Transverse colon (tissue), 4 donors: ENCODE measurements around the gene IMPDH1. TPM values are rescaled to one million over a fixed set of nuclear protein-coding genes. Genes with fewer than 3 reads are reported as not detected.
A peak's percentile ranks its signal among the peaks of the same experiment; 100 is the strongest.

Experiments used
- DNase-seq: peaks from one replicate; pipeline ENCODE4 v3.0.0-alpha.2; 2019
- H3K27ac ChIP-seq, 4 donors: fragments of 200-600 bp; sonication (generic); 2 replicates each; pipeline ENCODE4 v1.5.1; 2016 to 2018; ENCODE audit warnings: inconsistent platforms in 4 of 4
- H3K27me3 ChIP-seq: fragments of 200-600 bp; sonication (generic); 2 replicates; pipeline ENCODE4 v1.5.1; 2017; ENCODE audit warnings: inconsistent platforms
- H3K36me3 ChIP-seq, 4 donors: fragments of 200-600 bp; sonication (generic); 2 replicates each; pipeline ENCODE4 v1.5.1; 2017 to 2019; ENCODE audit warnings: inconsistent platforms in 4 of 4
- H3K4me1 ChIP-seq, 4 donors: fragments of 200-600 bp; sonication (generic); 2 replicates each; pipeline ENCODE4 v1.5.1; 2017 to 2020; ENCODE audit warnings: inconsistent platforms in 4 of 4
- H3K4me3 ChIP-seq, 4 donors: fragments of 200-600 bp; sonication (generic); 1 replicate in 1 of 4; 2 replicates in 3 of 4; pipeline versions ENCODE4 v1.5.1 to v1.6.1; 2017 to 2019; ENCODE audit warnings: inconsistent platforms in 4 of 4
- H3K9me3 ChIP-seq, 2 donors: fragments of 200-600 bp; sonication (generic); 2 replicates each; pipeline ENCODE4 v1.5.1; 2017 to 2019; ENCODE audit warnings: inconsistent platforms in 2 of 2
- CTCF ChIP-seq, 5 experiments: fragments of 200-600 bp in 3 of 5; fragments of 450-650 bp in 2 of 5; sonication (generic) in 3 of 5; IDR thresholded peaks; 1 replicate in 2 of 5; 2 replicates in 3 of 5; pipeline ENCODE4 v1.5.1; 2016 to 2017; ENCODE audit warnings: antibody characterized with exemption in 5 of 5, inconsistent platforms in 3 of 5, mild to moderate bottlenecking in 2 of 5, moderate library complexity in 1 of 5
- EP300 ChIP-seq: sonication (generic); formaldehyde crosslinking; IDR thresholded peaks from one replicate; pipeline ENCODE4 v1.6.1; 2017; ENCODE audit warnings: antibody characterized with exemption, low read depth
- POLR2A ChIP-seq: fragments of 450-650 bp; IDR thresholded peaks from one replicate; pipeline ENCODE4 v1.6.1; 2016; ENCODE audit warnings: antibody characterized with exemption, mild to moderate bottlenecking, moderate library complexity
- POLR2AphosphoS5 ChIP-seq, 3 donors: sonication (generic); formaldehyde crosslinking; IDR thresholded peaks; one replicate each; pipeline ENCODE4 v1.6.1; 2016; ENCODE audit warnings: antibody characterized with exemption in 3 of 3
- WGBS, 2 donors: methylation state at CpG; one replicate each; pipeline ENCODE4 v1.1.5; 2018; ENCODE audit warnings: low coverage in 1 of 2; 5-methylcytosine and 5-hydroxymethylcytosine counted together
- in situ Hi-C, 4 donors: fragments of 200-750 bp; cut with MboI; loops; one replicate each; pipeline versions ENCODE4 v1.15.0 to v1.15.1; 2017; ENCODE audit warnings: low sequenced_read_pairs in 3 of 4, low pct_ligation_motif_present in 1 of 4, low pct_unique_long_range_greater_than_20kb in 1 of 4
- intact Hi-C: fragments of 100-400 bp; cut with DNase I; formaldehyde crosslinking; loops from one replicate; pipeline ENCODE4 v1.15.1; 2023; ENCODE audit warnings: low total_unique reads
- total RNA-seq, 4 donors: library from RNA; depleted of rRNA; stranded (reverse); fragments of >200 nt; gene quantifications; one replicate each; pipeline ENCODE4 v1.1.0, GENCODE V29; 2016

Gene IMPDH1
- total RNA-seq, 4 donors from 2014 or later, result 21.4 to 189 (median 44.2) TPM

DNA sequence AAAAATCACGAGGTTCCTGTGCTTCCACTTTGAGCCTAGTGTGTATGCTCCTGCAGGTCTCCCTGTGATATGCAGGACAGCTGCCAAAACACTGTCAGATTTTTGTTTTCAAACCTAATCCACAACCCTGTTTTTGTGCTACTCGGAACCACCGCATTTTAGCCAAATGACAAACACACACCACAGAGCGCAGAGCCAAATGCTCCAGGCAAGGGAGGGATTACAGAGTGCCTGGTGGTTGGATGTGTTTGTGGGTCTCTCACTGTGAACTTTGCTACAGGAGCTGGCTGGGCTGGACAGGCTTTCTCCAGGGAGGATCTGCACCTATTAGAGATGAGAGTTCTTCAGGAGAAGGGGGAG is 60.3 kb downstream of the IMPDH1 start:
- TF ChIP-seq POLR2A, result no peak
- TF ChIP-seq CTCF (IDR thresholded peaks at IDR 0.05), result no peak
- no peak for TF ChIP-seq EP300
- no peak for TF ChIP-seq POLR2AphosphoS5 (IDR thresholded peaks at IDR 0.05)
- in situ Hi-C loops, result no loop called here
- H3K4me3 ChIP-seq, result no peak overlapping the region
- DNase-seq, result no peak
- no peaks in the 10 kb centered on the region for H3K9me3 ChIP-seq
- H3K27me3 ChIP-seq, result peaks cover 51% of the 10 kb centered on the region
- H3K27ac ChIP-seq, result no peak overlapping the region
- peaks cover 0 to 10% (median 9%) of the 10 kb centered on the region in 4 donors for H3K4me1 ChIP-seq
- intact Hi-C loops, result no loop called here
- WGBS, 2 donors, result 42 to 52% methylated on average over 3 to 4 of the region's 4 CpGs
- no peaks in the 10 kb centered on the region for H3K36me3 ChIP-seq

GRCh38 chr7:128347647-128348097 is 62.1 kb downstream of the IMPDH1 start:
- intact Hi-C loops (loop anchor here (2.0 kb wide), 1 partner anchor 41 kb away; no protein-coding TSS in a partner anchor), in situ Hi-C loops (no loop called here)
- peaks cover under 1 to 19% (median 16%) of the 10 kb centered on the region in 4 donors for H3K4me1 ChIP-seq
- H3K4me3 ChIP-seq, result no peak overlapping the region
- H3K9me3 ChIP-seq, result no peaks in the 10 kb centered on the region
- 0% methylated on average over 2 of the region's 2 CpGs for WGBS, 2 donors
- TF ChIP-seq POLR2AphosphoS5 (IDR thresholded peaks at IDR 0.05) (no peak), EP300 (no peak), POLR2A (no peak), CTCF (IDR thresholded peaks at IDR 0.05) (peak; percentile 38 to 54 (median 47))
- DNase-seq, result peak; percentile 46
- H3K27ac ChIP-seq, result no peak overlapping the region
- no peaks in the 10 kb centered on the region for H3K36me3 ChIP-seq
- peaks cover 34% of the 10 kb centered on the region for H3K27me3 ChIP-seq

DNA sequence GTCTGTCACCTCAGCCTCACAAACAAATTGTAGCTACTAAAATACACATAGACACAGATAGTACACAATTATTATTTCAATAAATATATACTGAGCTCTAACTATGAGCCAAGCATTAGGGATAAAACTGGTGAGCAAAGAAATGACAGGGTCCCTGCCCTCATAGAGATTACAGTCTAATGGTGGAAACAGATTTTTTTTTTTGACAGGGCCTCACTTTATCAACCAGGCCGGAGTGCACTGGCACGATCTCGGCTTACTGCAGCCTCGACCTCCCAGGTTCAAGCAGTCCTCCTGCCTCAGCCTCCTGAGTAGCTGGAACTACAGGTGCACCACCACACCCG is 65.4 kb downstream of the IMPDH1 start:
- H3K4me1 ChIP-seq, result peaks cover 13 to 21% (median 17%) of the 10 kb centered on the region in 4 donors
- DNase-seq, result no peak
- intact Hi-C loops, result no loop called here
- no peak for TF ChIP-seq POLR2AphosphoS5 (IDR thresholded peaks at IDR 0.05)
- no peak for TF ChIP-seq POLR2A
- no peak for TF ChIP-seq CTCF (IDR thresholded peaks at IDR 0.05)
- no peak for TF ChIP-seq EP300
- H3K9me3 ChIP-seq, result no peaks in the 10 kb centered on the region
- in situ Hi-C loops, result no loop called here
- H3K4me3 ChIP-seq, result no peak overlapping the region
- peaks cover 0 to 2% (median under 1%) of the 10 kb centered on the region in 4 donors for H3K36me3 ChIP-seq
- 80 to 91% methylated on average over 1 to 5 of the region's 5 CpGs for WGBS, 2 donors
- no peak overlapping the region for H3K27ac ChIP-seq
- peaks cover 2% of the 10 kb centered on the region for H3K27me3 ChIP-seq

GRCh38 chr7:128343554-128344430 is 66.0 kb downstream of the IMPDH1 start, which contains the start of gene RBM28:
TSS of gene RBM28 (minus strand) at chr7:128343908. CDS start at chr7:128343793, 115 bp downstream.
- 12 to 47% methylated on average over 13 to 49 of the region's 49 CpGs for WGBS, 2 donors
- peak; percentile 87 for DNase-seq
- H3K4me3 ChIP-seq, result peak within 1 kb of the TSS; percentile 55 to 88 (median 67)
- H3K36me3 ChIP-seq, result peaks cover 0 to 8% (median 3%) of the 10 kb centered on the region in 4 donors
- intact Hi-C loops, result no loop called here
- H3K27ac ChIP-seq, result peak within 1 kb of the TSS; percentile 81 to 88 (median 87)
- peak; percentile 69 to 85 (median 82) for TF ChIP-seq POLR2AphosphoS5 (IDR thresholded peaks at IDR 0.05)
- no peak for TF ChIP-seq EP300
- no peak for TF ChIP-seq CTCF (IDR thresholded peaks at IDR 0.05)
- peak; percentile 63 for TF ChIP-seq POLR2A
- in situ Hi-C loops, result no loop called here
- no peaks in the 10 kb centered on the region for H3K27me3 ChIP-seq
- H3K9me3 ChIP-seq, result no peaks in the 10 kb centered on the region
- peaks cover 13 to 21% (median 17%) of the 10 kb centered on the region in 4 donors for H3K4me1 ChIP-seq
